Measurements from ENCODE around the gene F8.

The F8 gene

DNA sequence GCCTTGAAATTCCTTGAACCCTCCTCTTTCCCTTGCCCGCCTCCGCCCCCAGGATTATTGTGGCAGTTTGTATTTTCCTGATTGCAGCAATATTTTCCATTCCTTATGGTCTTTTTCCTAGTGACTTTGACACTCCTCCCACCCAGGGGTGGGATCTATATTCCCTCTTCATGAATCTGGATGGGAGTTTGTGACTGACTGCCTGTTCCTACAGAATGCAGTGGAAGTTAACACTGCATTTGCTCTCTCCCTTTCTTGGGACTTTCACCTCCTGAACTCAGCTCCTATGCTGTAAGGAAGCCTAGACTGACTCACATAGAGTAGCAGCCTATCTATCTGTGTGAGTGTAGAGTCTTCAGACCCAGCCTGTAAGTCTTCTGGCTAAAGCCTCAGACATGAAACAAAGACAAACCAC lies 6.4 kb upstream of the F8 start:
- no peak overlapping the region for H4K91ac ChIP-seq (ENCODE audit: low read depth, low read length)
- H3K27me3 ChIP-seq (ENCODE audit: insufficient read depth, low read length): no peaks in the 10 kb centered on the region
- no peak overlapping the region for H3K18ac ChIP-seq (ENCODE audit: low read length)
- no peak overlapping the region for H3K27ac ChIP-seq (ENCODE audit: low read depth, low read length)
- no peak overlapping the region for H3K4me2 ChIP-seq (ENCODE audit: low read length)
- H3K4me3 ChIP-seq (ENCODE audit: low read depth, low read length): no peak overlapping the region
- H3K4me1 ChIP-seq (ENCODE audit: control insufficient read depth in 1 of 2, insufficient read depth in 2 of 2, low read length in 2 of 2): no peaks in the 10 kb centered on the region
- H2AFZ ChIP-seq (ENCODE audit: insufficient read depth, low read length, poor library complexity): no peak overlapping the region
- no peak overlapping the region for H2BK12ac ChIP-seq (ENCODE audit: low read length)
- WGBS (ENCODE audit: extremely low coverage, insufficient coverage, insufficient read length): no CpG with 5 or more reads among the region's 2 CpGs
- peaks cover 5% of the 10 kb centered on the region for H3K79me2 ChIP-seq (ENCODE audit: control insufficient read depth, insufficient read depth, low read length, poor library complexity)
- no peak overlapping the region for H4K12ac ChIP-seq (ENCODE audit: low read depth, low read length)
- no peak overlapping the region for H4K8ac ChIP-seq (ENCODE audit: low read depth, low read length)
- H3K4ac ChIP-seq (ENCODE audit: low read depth, low read length): no peak overlapping the region
- H3K9ac ChIP-seq (ENCODE audit: low read length): no peak overlapping the region
- no peak for DNase-seq
- no peak overlapping the region for H2BK120ac ChIP-seq (ENCODE audit: insufficient read depth, low read length, poor library complexity)
- no peak overlapping the region for H2AK5ac ChIP-seq (ENCODE audit: low read length)
- H3K14ac ChIP-seq (ENCODE audit: low read length): no peak overlapping the region
- H3K79me1 ChIP-seq (ENCODE audit: low read length): peaks cover 5% of the 10 kb centered on the region
- no peak overlapping the region for H2BK5ac ChIP-seq (ENCODE audit: low read depth, low read length, poor library complexity)
- no peaks in the 10 kb centered on the region for H3K36me3 ChIP-seq (ENCODE audit: control insufficient read depth in 1 of 2, insufficient read depth in 2 of 2, low read length in 2 of 2)
- no peaks in the 10 kb centered on the region for H3K9me3 ChIP-seq (ENCODE audit: insufficient read depth, low read depth, low read length)
- H3K23ac ChIP-seq (ENCODE audit: low read length): no peak overlapping the region

DNA sequence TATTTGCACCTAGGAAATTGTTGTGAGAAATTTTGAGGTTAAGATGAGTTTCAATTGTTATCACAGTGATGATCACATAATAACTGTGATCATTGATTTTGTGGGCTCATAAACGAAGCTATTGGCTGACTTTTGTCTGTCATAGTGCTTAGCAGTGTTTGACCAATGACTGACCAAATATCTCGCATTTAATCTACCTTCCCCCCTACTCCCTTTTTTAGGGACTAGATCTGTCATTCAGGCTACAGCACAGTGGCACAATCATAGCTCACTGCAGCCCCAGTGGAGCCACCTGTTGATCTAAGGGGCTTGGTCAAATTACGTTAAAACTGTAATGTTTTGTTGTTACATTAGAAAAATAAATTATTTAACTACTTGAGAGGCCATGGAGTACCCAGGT lies 5.6 kb upstream of the F8 start:
- Histone ChIP-seq H2AK5ac (ENCODE audit: low read length) (no peak overlapping the region), H3K36me3 (ENCODE audit: control insufficient read depth in 1 of 2, insufficient read depth in 2 of 2, low read length in 2 of 2) (no peaks in the 10 kb centered on the region), H3K9me3 (ENCODE audit: insufficient read depth, low read depth, low read length) (no peaks in the 10 kb centered on the region), H3K9ac (ENCODE audit: low read length) (no peak overlapping the region), H2BK5ac (ENCODE audit: low read depth, low read length, poor library complexity) (no peak overlapping the region), H2BK12ac (ENCODE audit: low read length) (no peak overlapping the region), H4K91ac (ENCODE audit: low read depth, low read length) (no peak overlapping the region), H3K23ac (ENCODE audit: low read length) (no peak overlapping the region), H3K79me1 (ENCODE audit: low read length) (peaks cover 5% of the 10 kb centered on the region), H3K79me2 (ENCODE audit: control insufficient read depth, insufficient read depth, low read length, poor library complexity) (peaks cover 5% of the 10 kb centered on the region), H4K12ac (ENCODE audit: low read depth, low read length) (no peak overlapping the region), H3K4me2 (ENCODE audit: low read length) (peak overlapping the region; percentile 47), H2AFZ (ENCODE audit: insufficient read depth, low read length, poor library complexity) (no peak overlapping the region), H3K18ac (ENCODE audit: low read length) (no peak overlapping the region), H3K27ac (ENCODE audit: low read depth, low read length) (no peak overlapping the region), H3K27me3 (ENCODE audit: insufficient read depth, low read length) (no peaks in the 10 kb centered on the region), H3K4me3 (ENCODE audit: low read depth, low read length) (no peak overlapping the region), H3K4ac (ENCODE audit: low read depth, low read length) (peak overlapping the region; percentile 55), H3K14ac (ENCODE audit: low read length) (no peak overlapping the region), H4K8ac (ENCODE audit: low read depth, low read length) (no peak overlapping the region), H2BK120ac (ENCODE audit: insufficient read depth, low read length, poor library complexity) (no peak overlapping the region), H3K4me1 (ENCODE audit: control insufficient read depth in 1 of 2, insufficient read depth in 2 of 2, low read length in 2 of 2) (no peaks in the 10 kb centered on the region)
- DNase-seq: no peak
- WGBS (ENCODE audit: extremely low coverage, insufficient coverage, insufficient read length): no CpG with 5 or more reads among the region's 3 CpGs

GRCh38 chrX:155027509-155028066 lies 5.1 kb upstream of the F8 start:
- DNase-seq: peak; percentile 2 to 48
- no peak overlapping the region for H3K23ac ChIP-seq (ENCODE audit: low read length)
- H3K36me3 ChIP-seq (ENCODE audit: control insufficient read depth in 1 of 2, insufficient read depth in 2 of 2, low read length in 2 of 2): no peaks in the 10 kb centered on the region
- H4K8ac ChIP-seq (ENCODE audit: low read depth, low read length): peak overlapping the region; percentile 79
- H3K4me3 ChIP-seq (ENCODE audit: low read depth, low read length): peak overlapping the region; percentile 75
- H3K14ac ChIP-seq (ENCODE audit: low read length): peak overlapping the region; percentile 72
- peak overlapping the region; percentile 85 for H3K9ac ChIP-seq (ENCODE audit: low read length)
- H3K27me3 ChIP-seq (ENCODE audit: insufficient read depth, low read length): no peaks in the 10 kb centered on the region
- no peak overlapping the region for H3K4ac ChIP-seq (ENCODE audit: low read depth, low read length)
- H4K12ac ChIP-seq (ENCODE audit: low read depth, low read length): peak overlapping the region; percentile 12
- no peak overlapping the region for H2BK5ac ChIP-seq (ENCODE audit: low read depth, low read length, poor library complexity)
- no peak overlapping the region for H2BK12ac ChIP-seq (ENCODE audit: low read length)
- peak overlapping the region; percentile 81 for H4K91ac ChIP-seq (ENCODE audit: low read depth, low read length)
- peak overlapping the region; percentile 65 for H3K4me2 ChIP-seq (ENCODE audit: low read length)
- no peak overlapping the region for H2AK5ac ChIP-seq (ENCODE audit: low read length)
- H3K79me2 ChIP-seq (ENCODE audit: control insufficient read depth, insufficient read depth, low read length, poor library complexity): peaks cover 5% of the 10 kb centered on the region
- no peaks in the 10 kb centered on the region for H3K9me3 ChIP-seq (ENCODE audit: insufficient read depth, low read depth, low read length)
- H3K18ac ChIP-seq (ENCODE audit: low read length): no peak overlapping the region
- no peaks in the 10 kb centered on the region for H3K4me1 ChIP-seq (ENCODE audit: control insufficient read depth in 1 of 2, insufficient read depth in 2 of 2, low read length in 2 of 2)
- H3K27ac ChIP-seq (ENCODE audit: low read depth, low read length): peak overlapping the region; percentile 98
- H3K79me1 ChIP-seq (ENCODE audit: low read length): peaks cover 5% of the 10 kb centered on the region
- H2BK120ac ChIP-seq (ENCODE audit: insufficient read depth, low read length, poor library complexity): peak overlapping the region; percentile 22
- no CpG with 5 or more reads among the region's 14 CpGs for WGBS (ENCODE audit: extremely low coverage, insufficient coverage, insufficient read length)
- H2AFZ ChIP-seq (ENCODE audit: insufficient read depth, low read length, poor library complexity): no peak overlapping the region

GRCh38 chrX:155026727-155027508 lies 4.4 kb upstream of the F8 start, which contains the start of gene FUNDC2:
FUNDC2 (plus strand) TSS chrX:155026844; CDS start chrX:155026939, 95 bp downstream.
- peak within 1 kb of the TSS; percentile 85 for H3K9ac ChIP-seq (ENCODE audit: low read length)
- peak within 1 kb of the TSS; percentile 36 for H2BK120ac ChIP-seq (ENCODE audit: insufficient read depth, low read length, poor library complexity)
- H3K9me3 ChIP-seq (ENCODE audit: insufficient read depth, low read depth, low read length): no peaks in the 10 kb centered on the region
- peak; percentile 90 to 96 for DNase-seq
- peak within 1 kb of the TSS; percentile 12 for H4K12ac ChIP-seq (ENCODE audit: low read depth, low read length)
- H3K79me2 ChIP-seq (ENCODE audit: control insufficient read depth, insufficient read depth, low read length, poor library complexity): peaks cover 5% of the 10 kb centered on the region
- no CpG with 5 or more reads among the region's 82 CpGs for WGBS (ENCODE audit: extremely low coverage, insufficient coverage, insufficient read length)
- H3K36me3 ChIP-seq (ENCODE audit: control insufficient read depth in 1 of 2, insufficient read depth in 2 of 2, low read length in 2 of 2): no peaks in the 10 kb centered on the region
- peak within 1 kb of the TSS; percentile 81 for H4K91ac ChIP-seq (ENCODE audit: low read depth, low read length)
- H3K79me1 ChIP-seq (ENCODE audit: low read length): peaks cover 5% of the 10 kb centered on the region
- H2AK5ac ChIP-seq (ENCODE audit: low read length): no peak within 1 kb of the TSS
- peak within 1 kb of the TSS; percentile 72 for H3K14ac ChIP-seq (ENCODE audit: low read length)
- peak within 1 kb of the TSS; percentile 65 for H3K4me2 ChIP-seq (ENCODE audit: low read length)
- no peak within 1 kb of the TSS for H2BK12ac ChIP-seq (ENCODE audit: low read length)
- H3K23ac ChIP-seq (ENCODE audit: low read length): no peak within 1 kb of the TSS
- peak within 1 kb of the TSS; percentile 98 for H3K27ac ChIP-seq (ENCODE audit: low read depth, low read length)
- peak within 1 kb of the TSS; percentile 75 for H3K4me3 ChIP-seq (ENCODE audit: low read depth, low read length)
- H3K4ac ChIP-seq (ENCODE audit: low read depth, low read length): peak within 1 kb of the TSS; percentile 62
- H3K18ac ChIP-seq (ENCODE audit: low read length): peak within 1 kb of the TSS; percentile 57
- H3K4me1 ChIP-seq (ENCODE audit: control insufficient read depth in 1 of 2, insufficient read depth in 2 of 2, low read length in 2 of 2): no peaks in the 10 kb centered on the region
- peak within 1 kb of the TSS; percentile 61 for H2BK5ac ChIP-seq (ENCODE audit: low read depth, low read length, poor library complexity)
- H4K8ac ChIP-seq (ENCODE audit: low read depth, low read length): peak within 1 kb of the TSS; percentile 79
- peak within 1 kb of the TSS; percentile 63 for H2AFZ ChIP-seq (ENCODE audit: insufficient read depth, low read length, poor library complexity)
- H3K27me3 ChIP-seq (ENCODE audit: insufficient read depth, low read length): no peaks in the 10 kb centered on the region

Measured in trophoblast cell (in vitro differentiated cells and primary cell).